ENCODE measurements around the gene MOG.
A peak's percentile ranks its signal among the peaks of the same experiment; 100 is the strongest.

Gene MOG

DNA sequence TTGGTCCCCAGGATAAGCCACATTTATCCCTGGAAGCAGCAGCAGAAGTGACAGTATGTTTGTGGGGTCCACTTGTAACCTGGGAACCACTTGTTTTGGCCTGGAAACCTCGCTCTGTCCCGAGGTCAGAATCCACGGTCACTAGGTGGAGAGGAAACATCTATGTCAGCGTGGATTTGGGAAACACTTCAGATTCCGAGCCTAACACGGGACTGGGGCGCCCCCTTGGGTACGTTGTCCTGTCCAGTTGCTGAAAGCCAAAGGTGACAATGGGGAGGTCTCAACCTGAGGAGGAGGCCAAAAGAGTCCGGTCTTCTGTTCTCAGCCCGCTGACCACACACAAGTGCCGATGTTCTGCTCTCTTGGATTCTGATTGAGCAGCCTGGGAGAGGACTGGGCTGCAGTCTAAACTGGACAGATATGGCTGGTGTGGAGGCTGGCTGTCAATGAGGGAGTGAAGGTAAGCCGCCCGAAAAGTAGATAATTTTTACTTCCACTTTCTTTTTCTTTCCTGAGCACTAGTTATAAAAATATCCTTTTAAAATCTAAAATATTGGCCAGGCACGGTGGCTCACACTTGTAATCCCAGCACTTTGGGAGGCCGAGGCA, 28.9 kb downstream of the MOG start:
- H3K27ac ChIP-seq (ENCODE audit: low read length): no peak overlapping the region
- no peak for TF ChIP-seq EZH2 (IDR thresholded peaks at IDR 0.05; ENCODE audit: borderline replicate concordance, low read depth, low read length, severe bottlenecking)
- TF ChIP-seq, protein P1, sequence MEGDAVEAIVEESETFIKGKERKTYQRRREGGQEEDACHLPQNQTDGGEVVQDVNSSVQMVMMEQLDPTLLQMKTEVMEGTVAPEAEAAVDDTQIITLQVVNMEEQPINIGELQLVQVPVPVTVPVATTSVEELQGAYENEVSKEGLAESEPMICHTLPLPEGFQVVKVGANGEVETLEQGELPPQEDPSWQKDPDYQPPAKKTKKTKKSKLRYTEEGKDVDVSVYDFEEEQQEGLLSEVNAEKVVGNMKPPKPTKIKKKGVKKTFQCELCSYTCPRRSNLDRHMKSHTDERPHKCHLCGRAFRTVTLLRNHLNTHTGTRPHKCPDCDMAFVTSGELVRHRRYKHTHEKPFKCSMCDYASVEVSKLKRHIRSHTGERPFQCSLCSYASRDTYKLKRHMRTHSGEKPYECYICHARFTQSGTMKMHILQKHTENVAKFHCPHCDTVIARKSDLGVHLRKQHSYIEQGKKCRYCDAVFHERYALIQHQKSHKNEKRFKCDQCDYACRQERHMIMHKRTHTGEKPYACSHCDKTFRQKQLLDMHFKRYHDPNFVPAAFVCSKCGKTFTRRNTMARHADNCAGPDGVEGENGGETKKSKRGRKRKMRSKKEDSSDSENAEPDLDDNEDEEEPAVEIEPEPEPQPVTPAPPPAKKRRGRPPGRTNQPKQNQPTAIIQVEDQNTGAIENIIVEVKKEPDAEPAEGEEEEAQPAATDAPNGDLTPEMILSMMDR (IDR thresholded peaks at IDR 0.05; ENCODE audit: borderline replicate concordance, extremely low read depth, low read length, poor library complexity, severe bottlenecking): no peak
- ATAC-seq (ENCODE audit: insufficient read depth, low read depth) (no peak), DNase-seq (no peak)
- H3K36me3 ChIP-seq (ENCODE audit: insufficient read depth, low read length): no peaks in the 10 kb centered on the region
- no peaks in the 10 kb centered on the region for H3K9me3 ChIP-seq (ENCODE audit: insufficient read depth, low read length, severe bottlenecking)
- no peaks in the 10 kb centered on the region for H3K4me1 ChIP-seq (ENCODE audit: insufficient read depth, low read length)
- H2AFZ ChIP-seq (ENCODE audit: low read depth, low read length): no peak overlapping the region
- peaks cover 8% of the 10 kb centered on the region for H3K27me3 ChIP-seq (ENCODE audit: insufficient read depth, low read length, poor library complexity)
- no peak overlapping the region for H3K9ac ChIP-seq (ENCODE audit: low read depth, low read length)
- H3K4me2 ChIP-seq (ENCODE audit: insufficient read depth, low read length): no peak overlapping the region
- H4K20me1 ChIP-seq (ENCODE audit: insufficient read depth, low read length): no peaks in the 10 kb centered on the region
- no peaks in the 10 kb centered on the region for H3K79me2 ChIP-seq (ENCODE audit: insufficient read depth, low read length)
- H3K4me3 ChIP-seq (ENCODE audit: low read depth in 1 of 2, low read length in 2 of 2): no peak overlapping the region

DNA sequence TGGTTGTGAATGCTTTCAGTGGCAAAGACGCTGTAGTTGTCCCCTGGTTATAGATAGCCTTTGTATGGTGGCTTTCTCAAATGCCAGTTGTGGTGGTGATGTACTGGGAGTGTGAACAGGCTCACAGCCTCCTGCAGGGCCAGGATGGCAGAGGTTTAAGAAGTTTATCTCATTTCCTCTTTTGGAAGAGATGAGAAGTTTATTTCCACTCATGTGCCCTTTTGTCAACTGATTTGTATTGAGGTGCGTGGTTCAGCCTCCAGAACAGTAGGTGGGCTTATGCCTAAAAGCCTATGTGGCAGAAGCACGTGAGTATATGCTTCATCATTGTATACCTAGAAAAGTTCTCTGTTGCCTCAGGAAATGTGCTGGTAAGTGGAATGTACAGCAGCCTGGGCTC, 37.7 kb downstream of the MOG start:
- no peak overlapping the region for H3K4me2 ChIP-seq (ENCODE audit: insufficient read depth, low read length)
- H3K9ac ChIP-seq (ENCODE audit: low read depth, low read length): no peak overlapping the region
- no peak overlapping the region for H3K27ac ChIP-seq (ENCODE audit: low read length)
- DNase-seq (no peak), ATAC-seq (ENCODE audit: insufficient read depth, low read depth) (no peak)
- H3K4me3 ChIP-seq (ENCODE audit: low read depth in 1 of 2, low read length in 2 of 2): no peak overlapping the region
- H3K36me3 ChIP-seq (ENCODE audit: insufficient read depth, low read length): no peaks in the 10 kb centered on the region
- TF ChIP-seq, protein P1 (IDR thresholded peaks at IDR 0.05; ENCODE audit: borderline replicate concordance, extremely low read depth, low read length, poor library complexity, severe bottlenecking): no peak
- no peak for TF ChIP-seq EZH2 (IDR thresholded peaks at IDR 0.05; ENCODE audit: borderline replicate concordance, low read depth, low read length, severe bottlenecking)
- H3K4me1 ChIP-seq (ENCODE audit: insufficient read depth, low read length): no peaks in the 10 kb centered on the region
- no peaks in the 10 kb centered on the region for H3K79me2 ChIP-seq (ENCODE audit: insufficient read depth, low read length)
- H3K27me3 ChIP-seq (ENCODE audit: insufficient read depth, low read length, poor library complexity): no peaks in the 10 kb centered on the region
- no peaks in the 10 kb centered on the region for H3K9me3 ChIP-seq (ENCODE audit: insufficient read depth, low read length, severe bottlenecking)
- no peak overlapping the region for H2AFZ ChIP-seq (ENCODE audit: low read depth, low read length)
- H4K20me1 ChIP-seq (ENCODE audit: insufficient read depth, low read length): no peaks in the 10 kb centered on the region

DNA sequence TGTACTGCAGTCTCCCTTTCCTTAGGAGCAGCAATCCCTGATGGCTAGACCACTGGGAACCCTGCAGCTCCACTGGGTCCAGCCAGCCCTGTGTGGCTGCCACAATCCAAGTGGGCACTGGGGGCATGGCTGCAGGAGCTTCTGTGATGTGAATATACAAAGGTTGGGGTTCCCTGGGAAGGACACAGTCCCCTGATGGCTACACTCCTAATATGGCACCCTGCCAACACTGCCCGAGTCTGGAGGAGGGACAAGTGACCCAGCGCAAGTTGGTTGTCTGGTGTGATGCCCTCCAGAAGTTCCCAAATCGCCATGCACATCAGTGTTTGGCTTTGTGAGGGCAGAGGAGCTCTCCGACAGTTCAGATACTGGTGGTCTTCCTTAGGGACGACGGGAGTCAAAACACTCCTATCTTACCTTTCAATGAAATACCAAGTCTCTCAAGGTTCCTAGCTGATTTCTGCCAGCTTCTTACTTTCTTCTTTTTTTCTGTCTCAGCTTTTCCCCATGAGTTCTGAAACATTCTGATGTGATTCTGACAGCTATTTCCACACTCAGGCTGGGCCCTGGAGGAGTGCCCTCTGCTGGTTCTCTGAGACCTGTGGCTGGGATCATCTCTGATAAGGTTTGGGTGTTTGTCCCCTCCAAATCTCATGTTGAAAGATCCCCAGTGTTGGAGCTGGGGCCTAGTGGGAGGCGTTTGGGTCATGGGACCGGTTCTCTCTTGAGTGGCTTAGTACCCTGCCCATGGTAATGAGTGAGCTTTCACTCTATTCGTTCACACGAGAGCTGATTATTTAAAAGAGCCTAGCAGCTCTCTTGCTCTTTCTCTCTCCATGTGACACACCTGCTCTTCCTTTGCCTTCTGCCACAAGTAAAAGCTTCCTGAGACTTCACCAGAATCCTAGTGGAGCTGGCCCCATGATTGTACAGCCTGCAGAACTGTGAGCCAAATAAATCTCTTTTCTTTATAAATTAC, 39.5 kb downstream of the MOG start:
- ATAC-seq (ENCODE audit: insufficient read depth, low read depth): no peak
- Histone ChIP-seq H3K4me2 (ENCODE audit: insufficient read depth, low read length) (no peak overlapping the region), H3K4me1 (ENCODE audit: insufficient read depth, low read length) (no peaks in the 10 kb centered on the region), H3K36me3 (ENCODE audit: insufficient read depth, low read length) (no peaks in the 10 kb centered on the region), H3K79me2 (ENCODE audit: insufficient read depth, low read length) (no peaks in the 10 kb centered on the region), H3K9me3 (ENCODE audit: insufficient read depth, low read length, severe bottlenecking) (no peaks in the 10 kb centered on the region), H3K27ac (ENCODE audit: low read length) (no peak overlapping the region), H3K27me3 (ENCODE audit: insufficient read depth, low read length, poor library complexity) (peaks cover 3% of the 10 kb centered on the region), H3K9ac (ENCODE audit: low read depth, low read length) (no peak overlapping the region), H3K4me3 (ENCODE audit: low read depth in 1 of 2, low read length in 2 of 2) (no peak overlapping the region), H4K20me1 (ENCODE audit: insufficient read depth, low read length) (no peaks in the 10 kb centered on the region), H2AFZ (ENCODE audit: low read depth, low read length) (no peak overlapping the region)
- TF ChIP-seq, protein P1 (IDR thresholded peaks at IDR 0.05; ENCODE audit: borderline replicate concordance, extremely low read depth, low read length, poor library complexity, severe bottlenecking): peak; percentile 55
- TF ChIP-seq EZH2 (IDR thresholded peaks at IDR 0.05; ENCODE audit: borderline replicate concordance, low read depth, low read length, severe bottlenecking): no peak
- DNase-seq: no peak
